HG02943 (cell line): Measurements from ENCODE around the gene TP53BP2.
"Not testable (repeated sequence)": the region's sequence is repeated elsewhere in the genome, so short reads cannot be mapped to it uniquely, and the experiment has no call there.

Source experiments
- ATAC-seq: cut with Tn5 transposase; IDR thresholded peaks from one replicate; pipeline ENCODE4 v1.9.1; 2021; ENCODE audit warnings: mild to moderate bottlenecking, low read depth, moderate library complexity; ENCODE audit not compliant: unreplicated experiment

The TP53BP2 gene

DNA sequence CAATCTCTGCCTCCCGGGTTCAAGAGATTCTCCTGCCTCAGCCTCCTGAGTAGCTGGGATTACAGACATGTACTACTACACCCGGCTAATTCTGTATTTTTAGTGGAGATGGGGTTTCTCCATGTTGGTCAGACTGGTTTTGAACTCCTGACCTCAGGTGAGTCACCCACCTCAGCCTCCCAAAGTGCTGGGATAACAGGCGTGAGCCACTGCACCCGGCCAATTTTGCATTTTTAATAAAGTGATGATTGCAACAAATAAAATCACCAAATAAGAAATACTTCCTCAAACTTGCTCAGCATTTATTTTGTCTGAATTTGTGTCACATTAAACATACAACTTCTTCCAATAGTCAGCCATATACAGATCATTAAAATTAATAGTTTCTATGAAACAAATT, 35.8 kb downstream of the TP53BP2 start:
- ATAC-seq, result not testable (repeated sequence)

DNA sequence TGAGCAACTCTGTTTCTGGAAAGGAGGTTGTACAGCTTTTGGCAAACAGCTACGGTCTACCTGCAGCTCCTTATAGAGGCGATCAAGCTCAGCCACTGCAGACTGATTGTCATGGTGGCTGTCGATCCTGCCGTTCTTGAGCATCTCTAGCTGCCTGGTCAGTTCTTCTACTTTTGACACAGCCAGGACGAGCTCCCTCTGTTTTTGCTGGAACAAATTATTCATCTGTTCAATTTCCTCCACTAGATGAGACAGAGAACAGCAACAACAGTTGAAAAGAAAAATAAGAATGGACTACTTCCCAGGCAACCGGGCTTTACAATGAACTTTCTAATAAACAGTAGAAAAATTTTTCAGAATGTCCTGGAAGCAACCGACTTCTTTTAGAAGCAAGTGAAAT, 42.5 kb downstream of the TP53BP2 start:
- no peak for ATAC-seq

DNA sequence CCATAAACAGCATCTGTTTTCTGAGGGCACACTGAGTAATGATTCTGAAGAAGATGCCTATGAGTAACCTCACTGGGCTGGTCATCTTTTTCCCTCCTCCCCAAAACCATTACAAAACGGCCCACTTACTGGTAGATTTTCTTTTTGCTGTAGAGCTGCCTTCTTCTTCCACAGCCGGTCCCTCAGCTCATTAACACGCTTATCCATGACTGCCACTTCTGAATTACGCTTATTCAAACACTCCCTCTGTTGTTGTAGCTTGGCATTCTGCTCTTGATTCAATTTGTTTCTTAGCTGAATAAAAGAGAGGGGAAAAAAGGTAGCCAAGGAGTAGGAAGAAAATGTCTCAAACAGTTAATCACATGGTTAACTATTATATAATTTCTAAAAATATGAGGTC, 43.1 kb downstream of the TP53BP2 start:
- no peak for ATAC-seq

DNA sequence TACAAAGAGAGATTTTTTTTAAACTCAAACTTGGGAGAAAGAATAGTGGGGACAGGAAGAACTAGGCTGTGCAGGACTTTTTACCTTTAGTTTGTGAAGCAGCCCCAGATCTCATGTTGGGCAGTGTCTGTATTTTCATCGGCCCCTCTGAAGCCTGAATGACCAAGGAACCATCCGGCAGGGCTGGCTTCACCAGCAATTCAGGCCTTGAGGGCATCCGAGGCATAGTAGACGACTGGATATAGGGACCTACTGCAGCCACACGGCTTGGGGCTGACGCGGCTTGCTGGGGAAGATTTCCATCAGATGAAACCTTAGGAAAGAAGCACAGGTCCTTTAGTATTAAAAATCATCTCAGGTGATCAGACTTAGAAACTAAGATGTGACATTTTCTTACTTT, 43.7 kb downstream of the TP53BP2 start:
- ATAC-seq, result no peak

DNA sequence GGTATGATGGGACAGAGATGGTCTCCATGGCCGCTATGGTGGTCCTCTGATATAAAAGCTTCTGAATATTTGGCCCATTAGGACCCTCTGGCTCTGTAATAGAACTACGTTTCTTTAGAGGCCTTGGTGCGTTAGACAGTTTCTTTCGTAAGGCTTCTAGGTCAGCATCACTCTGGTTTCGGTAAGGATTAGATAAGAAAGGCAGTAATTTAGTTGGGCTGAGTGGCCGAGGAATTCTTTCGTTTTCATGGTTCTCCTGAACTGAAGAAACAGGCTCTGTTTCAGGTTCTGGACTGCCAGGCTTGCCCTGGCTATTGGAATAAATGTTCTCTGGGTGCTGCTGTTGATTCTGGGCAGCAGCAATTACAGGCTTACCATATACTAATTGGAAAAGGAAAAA, 49.5 kb downstream of the TP53BP2 start:
- no peak for ATAC-seq

DNA sequence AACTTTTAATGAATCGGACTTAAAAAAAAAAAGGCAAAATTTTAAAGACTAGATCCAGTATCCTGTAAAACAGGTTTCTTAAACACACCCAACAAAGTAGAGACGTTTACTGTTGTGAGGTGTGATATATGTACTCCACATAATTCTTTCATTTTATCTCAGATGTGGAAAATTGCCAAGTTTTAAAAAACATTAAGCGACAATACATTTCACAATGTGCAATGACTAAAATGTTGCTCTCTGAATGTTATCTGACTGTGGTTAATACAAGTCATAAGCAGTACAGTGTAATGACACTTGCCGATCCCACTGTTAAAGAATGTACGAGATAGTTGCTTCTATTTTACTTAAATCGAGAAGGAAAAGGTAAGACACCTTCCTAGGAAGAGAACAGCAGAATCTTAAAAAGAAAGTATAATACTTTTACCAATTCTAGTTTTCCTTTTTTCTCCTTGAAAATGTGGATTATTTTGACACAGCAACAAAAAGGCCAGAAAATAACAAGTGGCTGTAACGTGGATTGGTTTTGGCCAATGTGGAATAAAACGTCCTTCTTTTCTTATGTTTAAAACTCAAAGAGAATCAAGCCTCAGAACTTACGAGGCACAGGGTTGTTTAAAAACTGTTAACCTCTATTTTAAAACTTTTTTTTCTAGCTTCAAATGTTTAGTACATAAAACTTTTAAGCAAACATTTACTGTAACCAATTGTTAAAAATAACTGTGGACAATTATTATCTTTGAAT, 51.4 kb downstream of the TP53BP2 start:
- no peak for ATAC-seq

DNA sequence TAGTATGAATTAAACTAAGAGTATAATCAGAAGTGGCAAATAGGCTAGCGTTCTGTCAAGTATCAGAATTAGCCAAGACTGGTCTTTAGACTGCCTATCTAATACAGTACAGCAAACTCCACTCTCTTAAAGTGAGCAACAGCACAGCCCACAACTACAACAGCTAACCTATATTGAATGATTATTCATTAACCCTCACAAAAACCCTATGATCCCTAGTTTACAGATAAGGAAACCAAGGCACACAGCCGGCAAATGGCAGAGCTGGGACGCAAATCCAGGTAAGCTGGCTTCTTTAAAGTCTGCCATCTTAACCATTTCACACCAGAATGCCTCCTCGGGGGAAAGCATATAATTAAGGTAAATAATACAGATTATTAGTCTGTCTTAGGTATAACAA, 52.0 kb downstream of the TP53BP2 start:
- ATAC-seq, result no peak

DNA sequence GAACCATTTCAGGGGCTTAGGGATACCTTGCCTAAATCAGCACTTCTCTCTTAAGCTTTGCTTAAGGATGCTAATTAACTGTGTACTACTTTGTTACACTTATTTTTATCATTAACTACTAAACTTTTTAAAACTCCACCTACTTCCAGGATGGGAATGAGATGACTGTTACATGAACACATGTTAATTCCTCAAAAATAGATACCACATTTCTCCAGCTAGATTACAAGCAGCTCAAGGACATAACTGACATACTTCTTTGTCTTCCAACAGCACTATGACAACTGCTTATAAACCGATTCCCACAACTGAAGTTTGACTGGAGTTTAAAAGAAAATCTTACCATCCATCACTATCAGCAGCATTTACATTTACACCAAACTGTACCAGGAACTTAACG, 53.7 kb downstream of the TP53BP2 start:
- no peak for ATAC-seq

DNA sequence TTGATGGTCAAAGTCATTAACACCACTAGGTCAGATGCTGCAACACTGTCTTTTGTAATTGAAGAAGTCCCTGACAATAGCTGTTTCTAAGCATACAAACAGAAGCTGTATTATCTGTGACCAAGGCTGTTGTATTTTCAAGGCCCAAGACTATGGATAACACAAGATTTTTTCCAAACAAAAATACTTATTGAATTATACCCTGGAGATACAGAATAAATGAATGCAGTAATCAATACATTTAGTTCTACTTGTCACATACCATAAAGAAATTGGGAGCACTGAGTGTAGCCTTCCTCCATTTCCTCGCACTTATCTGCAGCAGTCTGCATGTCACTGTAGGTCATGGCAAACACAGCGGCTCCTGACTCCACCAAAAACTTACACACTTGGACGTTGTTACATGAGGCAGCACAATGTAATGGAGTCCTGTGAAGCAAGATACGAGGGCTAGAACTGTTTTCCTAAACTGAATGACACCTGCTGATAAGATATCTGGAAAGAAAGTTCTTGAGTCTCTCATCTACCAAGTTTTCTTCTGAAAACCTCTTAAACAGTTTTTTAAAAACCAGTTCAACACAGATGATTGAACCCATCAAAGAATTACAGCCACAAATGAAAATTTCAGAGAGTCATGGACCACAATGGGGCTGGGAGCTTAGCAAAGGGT, 56.9 kb downstream of the TP53BP2 start:
- no peak for ATAC-seq

DNA sequence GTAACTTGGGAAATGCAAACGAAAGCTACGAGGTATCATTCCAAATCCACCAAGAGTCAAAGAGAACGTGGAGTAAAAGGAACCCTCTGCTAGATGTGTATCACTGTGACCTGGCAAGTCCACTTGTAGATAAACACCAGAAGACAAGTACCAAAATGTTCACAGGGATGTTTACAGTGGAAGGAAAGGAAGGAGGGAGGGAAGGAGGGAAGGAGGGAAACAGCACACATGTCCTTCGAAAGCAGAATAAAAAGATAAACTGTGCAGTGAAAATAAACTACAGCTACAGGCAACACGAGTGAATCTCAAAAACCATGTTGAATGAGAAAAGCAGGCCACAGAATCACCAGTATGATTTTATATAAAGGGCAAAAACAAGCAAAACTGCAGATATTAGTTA, 59.9 kb downstream of the TP53BP2 start:
- no peak for ATAC-seq

DNA sequence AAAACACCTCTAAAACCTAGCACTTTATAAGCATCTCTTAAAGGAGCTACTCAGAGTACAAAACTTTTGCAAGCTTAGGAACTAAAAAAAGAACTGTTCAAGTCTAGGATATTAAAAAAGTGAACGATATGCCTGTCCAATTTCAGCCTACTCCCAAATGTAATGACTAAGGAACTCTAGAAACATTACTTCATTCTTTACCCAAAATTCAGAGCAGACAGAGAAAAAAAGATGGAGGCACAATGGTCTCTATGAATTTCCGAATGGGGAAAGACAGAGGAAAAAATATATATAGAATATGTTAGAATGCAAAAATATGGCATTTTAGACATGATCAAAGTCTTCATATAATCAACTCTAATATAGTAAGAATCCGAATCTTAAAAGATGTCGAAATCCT, 61.2 kb downstream of the TP53BP2 start:
- ATAC-seq, result no peak

DNA sequence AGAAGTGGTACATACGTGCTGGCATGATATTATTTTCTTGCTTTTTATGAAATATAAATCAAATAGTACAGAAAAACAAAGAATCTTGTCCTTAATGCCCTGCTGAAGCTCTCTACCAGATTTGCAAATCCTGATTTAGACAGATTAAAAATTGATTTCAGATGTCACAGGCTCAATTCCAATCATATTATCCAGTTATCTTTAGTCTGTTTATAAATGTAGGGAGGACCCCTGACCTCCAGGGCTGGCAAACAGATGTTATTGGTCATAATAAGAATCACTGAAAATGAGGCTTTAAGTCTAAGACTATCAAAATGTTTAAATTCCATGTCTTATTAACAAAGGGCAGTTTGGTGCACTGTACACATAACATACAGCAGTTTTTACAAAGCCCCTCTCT, 62.1 kb downstream of the TP53BP2 start:
- ATAC-seq, result no peak

DNA sequence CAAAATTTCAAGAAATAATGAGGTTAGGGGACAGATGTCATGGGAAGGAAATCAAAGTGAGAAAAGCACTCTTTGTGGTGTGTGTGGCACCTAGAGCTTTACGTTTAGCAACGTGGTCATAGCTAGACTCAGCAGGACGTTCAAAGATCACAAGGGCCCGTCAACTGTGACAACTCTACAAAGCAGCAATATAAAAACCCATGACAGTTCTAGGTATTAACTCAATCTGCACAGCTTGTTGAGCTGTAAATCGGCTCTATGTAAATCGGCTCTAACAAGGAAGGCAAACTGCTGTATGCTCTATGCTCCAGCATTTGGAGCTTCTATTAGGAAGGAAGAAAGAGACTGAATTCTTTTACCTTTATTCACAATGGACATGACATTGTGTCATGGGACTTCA, 64.8 kb downstream of the TP53BP2 start:
- no peak for ATAC-seq

DNA sequence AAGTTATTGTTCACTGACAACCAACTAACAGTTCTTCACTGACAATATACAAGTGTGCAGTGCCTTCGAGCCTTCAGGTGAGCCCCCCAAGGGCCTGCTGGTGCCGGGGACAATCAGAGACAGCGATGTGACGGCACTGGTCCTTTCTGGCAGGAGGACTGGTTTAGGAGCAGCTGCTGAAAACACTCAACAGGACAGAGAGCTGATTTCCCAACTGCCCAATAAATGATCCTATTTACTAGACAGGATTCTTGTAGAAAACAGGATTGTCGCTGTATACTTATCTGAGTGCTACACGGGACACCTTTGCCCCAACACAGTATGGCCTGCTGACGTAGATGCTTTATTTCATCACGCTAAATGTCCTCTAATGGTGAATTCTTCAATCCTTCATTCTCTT, 65.4 kb downstream of the TP53BP2 start:
- ATAC-seq, result no peak

DNA sequence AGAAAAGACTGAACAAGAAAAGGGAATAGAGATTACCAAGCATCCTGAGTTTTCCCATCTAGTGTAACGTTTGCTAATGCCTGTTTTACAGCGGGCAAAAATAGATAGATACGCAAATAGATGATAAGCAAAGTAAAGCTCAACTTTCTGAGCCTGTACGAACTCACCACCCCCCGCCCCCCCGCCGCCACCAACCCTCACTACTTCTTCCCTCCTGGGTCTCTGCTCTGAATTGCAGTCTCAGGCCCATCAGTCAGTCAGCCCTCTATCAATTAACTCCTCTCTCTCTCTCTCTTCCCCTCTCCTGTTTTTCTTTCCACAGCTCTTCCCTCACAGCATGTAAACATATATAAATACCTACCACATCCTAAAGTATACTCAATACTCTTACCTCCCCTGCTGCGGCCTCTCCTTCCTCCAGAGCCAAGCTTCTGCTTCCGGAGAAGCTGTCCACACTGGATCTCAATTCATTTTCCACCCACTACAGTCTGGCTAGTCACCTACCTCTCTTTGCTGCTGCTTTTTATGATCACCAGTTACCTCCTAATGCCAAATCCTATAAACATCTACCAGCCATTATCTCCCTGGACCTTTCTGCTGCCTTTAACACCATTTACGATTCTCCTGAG, 68.8 kb downstream of the TP53BP2 start:
- no peak for ATAC-seq

DNA sequence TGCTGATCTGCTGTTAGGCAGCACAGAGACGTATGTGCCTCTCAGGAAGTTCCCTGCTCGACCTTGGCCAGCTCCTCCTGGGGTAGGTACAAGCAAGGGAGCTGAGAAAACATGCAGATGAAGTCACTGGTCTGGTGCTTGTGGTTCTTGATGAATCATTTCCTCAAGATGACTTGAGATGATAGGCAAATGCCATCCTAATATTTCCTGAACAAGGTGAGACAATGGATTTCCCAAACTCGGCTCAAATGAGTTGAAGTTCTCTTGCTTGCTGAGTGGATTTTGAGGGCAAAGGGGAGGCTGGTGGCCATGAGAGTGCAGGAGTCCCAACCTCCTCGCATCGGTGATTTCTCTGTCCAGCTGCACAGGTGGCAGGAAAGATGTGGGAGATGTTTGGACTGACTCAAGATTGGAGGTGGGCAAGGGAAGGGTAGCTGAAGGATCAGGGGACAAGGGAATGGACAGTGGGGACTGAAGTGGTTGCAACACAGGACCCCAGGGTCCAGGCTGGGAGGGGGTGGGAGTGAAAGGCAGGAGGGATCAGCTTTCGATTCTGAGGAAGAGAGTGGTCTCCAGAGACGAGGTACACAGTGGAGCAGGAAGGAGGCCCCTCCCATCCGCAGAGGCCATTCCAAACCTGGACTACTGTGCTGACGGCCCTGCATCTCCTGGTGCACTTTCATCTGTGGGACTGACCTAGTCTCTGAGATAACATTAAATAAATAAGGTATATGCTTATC, 69.5 kb downstream of the TP53BP2 start:
- ATAC-seq, result no peak

DNA sequence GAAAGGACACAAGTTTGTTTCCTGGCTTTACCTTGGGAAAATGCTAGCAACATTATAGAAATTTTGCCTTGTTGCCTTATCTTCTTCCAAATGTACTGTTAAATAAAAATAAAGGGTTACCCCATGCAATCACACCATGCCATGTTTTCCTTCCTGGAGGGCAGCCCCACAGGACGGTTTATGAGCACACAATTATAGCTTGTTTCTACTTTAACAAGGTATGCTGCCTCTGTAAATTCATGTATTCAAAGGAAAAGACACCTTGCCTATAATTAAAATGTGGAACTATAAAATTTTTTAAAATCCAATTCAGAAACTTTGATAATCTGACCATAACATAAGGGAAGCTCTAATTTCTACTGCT, 70.1 kb downstream of the TP53BP2 start:
- ATAC-seq, result no peak

DNA sequence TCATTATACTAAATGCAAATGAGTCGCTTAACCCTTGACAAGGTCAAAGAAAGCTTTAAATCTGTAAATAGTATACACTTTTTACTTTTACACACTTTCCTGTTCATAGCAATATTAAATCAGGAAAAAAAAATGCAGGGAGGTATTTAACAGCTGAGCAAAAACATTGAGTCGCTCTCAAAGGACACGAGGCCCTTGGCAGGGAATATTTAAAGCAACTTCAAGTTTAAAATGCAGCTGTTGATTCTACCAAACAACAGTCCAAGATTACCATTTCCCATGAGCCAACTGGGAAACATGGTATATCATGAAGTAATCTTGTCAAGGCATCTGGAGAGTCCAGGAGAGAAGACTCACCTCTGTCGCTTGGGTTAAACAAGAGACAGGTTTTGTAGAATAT, 70.7 kb downstream of the TP53BP2 start:
- ATAC-seq, result no peak

DNA sequence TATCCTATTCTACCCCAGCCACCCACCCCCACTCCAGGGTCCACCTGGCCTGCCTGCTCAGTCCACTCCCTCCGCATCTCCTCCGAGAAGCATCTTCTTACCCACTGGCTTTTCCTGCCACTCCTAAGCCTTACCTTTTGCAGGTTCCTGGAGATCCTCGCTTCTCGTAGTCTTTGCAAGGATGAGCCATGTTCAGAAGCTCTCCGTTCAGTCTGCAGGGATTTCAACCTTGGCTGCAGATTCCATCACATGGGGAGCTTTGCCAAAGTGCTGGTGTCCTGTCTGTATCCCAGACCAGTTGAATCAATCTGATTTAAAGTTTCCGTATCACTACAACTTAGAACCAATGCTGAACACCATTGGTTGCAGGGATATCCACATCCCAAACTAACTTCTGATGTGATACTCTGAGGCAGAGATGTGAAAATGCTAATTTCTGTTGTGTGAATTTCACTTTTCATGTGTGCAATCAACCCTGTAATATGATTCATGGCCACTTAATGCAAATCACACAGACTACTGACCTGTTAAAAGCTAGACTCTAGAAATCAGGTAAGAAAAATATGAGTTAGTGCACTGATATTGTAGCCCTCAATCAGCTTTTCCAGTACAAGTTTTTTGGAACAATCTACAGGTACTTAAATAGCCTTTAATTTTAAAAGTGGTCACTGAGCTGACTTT, 71.5 kb downstream of the TP53BP2 start:
- ATAC-seq, result no peak

DNA sequence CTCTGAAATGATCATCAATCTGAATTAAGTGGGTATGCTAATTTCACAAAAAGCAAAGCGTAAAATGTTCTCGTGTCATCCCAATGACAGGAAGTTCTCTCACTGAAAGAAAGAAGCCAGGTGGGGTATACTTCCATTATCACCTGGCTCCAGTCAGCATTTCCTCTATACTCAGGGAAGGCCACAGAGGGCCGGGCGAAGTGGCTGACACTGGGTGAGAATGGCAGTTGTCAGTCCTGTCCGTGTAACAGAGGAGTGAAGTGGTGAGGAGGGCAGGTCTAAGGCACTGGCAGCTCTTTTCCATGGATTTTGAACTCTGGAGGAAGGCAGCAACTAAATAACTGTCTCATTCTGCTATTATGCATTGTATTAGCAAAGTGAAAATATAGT, 73.0 kb downstream of the TP53BP2 start:
- ATAC-seq, result no peak
